Cardiac fibroblast (primary cell): ENCODE measurements around the gene EBF4.

ENCODE experiments used
- DNase-seq, 2 donors: peaks; one replicate each; pipeline versions ENCODE4 v3.0.0 to v3.0.0-alpha.2; 2010; ENCODE audit warnings: low read depth in 2 of 2
- H3K4me3 ChIP-seq, 2 donors: replicated peaks in 1 of 2; 1 replicate in 1 of 2; 2 replicates in 1 of 2; pipeline ENCODE4 v1.5.1; 2011; ENCODE audit warnings: low read depth in 2 of 2, low read length in 2 of 2, mild to moderate bottlenecking in 2 of 2, moderate library complexity in 1 of 2
- CTCF ChIP-seq: IDR thresholded peaks from one replicate; pipeline ENCODE4 v1.5.1; 2011; ENCODE audit warnings: low read depth, mild to moderate bottlenecking, low read length, inconsistent platforms

The EBF4 gene

GRCh38 chr20:2700913-2701620 lies 8.5 kb downstream of the EBF4 start:
- no peak for TF ChIP-seq CTCF
- DNase-seq = no peak
- no peak overlapping the region for H3K4me3 ChIP-seq

GRCh38 chr20:2701671-2702081 lies 9.1 kb downstream of the EBF4 start:
- H3K4me3 ChIP-seq = no peak overlapping the region
- DNase-seq = no peak
- TF ChIP-seq CTCF = no peak

GRCh38 chr20:2703716-2704475 lies 11.3 kb downstream of the EBF4 start:
- no peak for DNase-seq
- TF ChIP-seq CTCF = no peak
- no peak overlapping the region for H3K4me3 ChIP-seq

- TF ChIP-seq CTCF = no peak
- H3K4me3 ChIP-seq = no peak overlapping the region
Measured at GRCh38 chr20:2705931-2706645, 13.5 kb downstream of the EBF4 start.

GRCh38 chr20:2706688-2707352 lies 14.2 kb downstream of the EBF4 start:
- H3K4me3 ChIP-seq = no peak overlapping the region
- TF ChIP-seq CTCF = no peak
- DNase-seq = no peak

More at GRCh38 chr20:2705931-2706645, 13.5 kb downstream of the EBF4 start:
- DNase-seq = no peak

GRCh38 chr20:2707353-2708072 lies 14.9 kb downstream of the EBF4 start:
- no peak for TF ChIP-seq CTCF
- no peak overlapping the region for H3K4me3 ChIP-seq
- DNase-seq = no peak
